SK-N-SH (cell line): Measurements from ENCODE around the gene TOM1L1.

ENCODE experiments used
- CTCF ChIP-seq: fragments of 200-600 bp; sonication (generic); IDR thresholded peaks from 2 replicates; pipeline ENCODE4 v1.6.1; 2017; ENCODE audit warnings: antibody characterized with exemption, mild to moderate bottlenecking, moderate library complexity
- EP300 ChIP-seq, 2 experiments: IDR thresholded peaks; 2 replicates each; pipeline versions ENCODE4 v1.4.0 to v1.6.1; 2012; ENCODE audit warnings: borderline replicate concordance in 1 of 2, low read depth in 1 of 2, low read length in 1 of 2
- EZH2phosphoT487 ChIP-seq: fragments of 200-600 bp; sonication (generic); IDR thresholded peaks from 2 replicates; pipeline ENCODE4 v1.6.1; 2017; ENCODE audit warnings: low read depth, mixed run types, mild to moderate bottlenecking, antibody characterized with exemption, moderate library complexity, borderline replicate concordance
- MEF2A ChIP-seq: IDR thresholded peaks from 2 replicates; pipeline ENCODE4 v1.4.0; 2012; ENCODE audit warnings: low read depth, borderline replicate concordance
- POLR2AphosphoS5 ChIP-seq: IDR thresholded peaks from 2 replicates; pipeline ENCODE4 v1.6.1; 2012; ENCODE audit warnings: low read depth, low read length
- RCOR1 ChIP-seq: fragments of 150-350 bp; IDR thresholded peaks from 2 replicates; pipeline ENCODE4 v1.6.1; 2017; ENCODE audit warnings: antibody characterized with exemption, low read length

DNA sequence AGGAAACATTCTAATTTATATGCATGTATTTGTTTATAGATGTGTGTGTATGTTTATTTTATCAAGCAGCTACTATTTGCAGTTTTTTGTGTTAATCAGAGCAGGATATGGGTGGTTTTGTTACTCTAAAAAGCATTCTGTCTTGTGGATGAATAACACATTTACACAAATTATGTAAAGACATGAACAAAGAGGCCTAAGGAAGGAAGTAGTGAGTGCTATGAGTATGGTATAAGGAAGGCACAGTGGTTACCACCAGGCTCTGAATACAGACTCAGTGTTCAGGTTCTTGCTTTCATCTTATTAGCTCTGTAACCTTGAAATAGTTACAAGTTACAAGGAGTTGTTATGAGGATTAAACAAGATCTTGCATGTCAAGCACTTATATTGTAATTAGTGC lies 101.8 kb downstream of the TOM1L1 start:
- TF ChIP-seq EP300 (IDR thresholded peaks at IDR 0.05; ENCODE audit: borderline replicate concordance in 1 of 2, low read depth in 1 of 2, low read length in 1 of 2) (no peak), CTCF (no peak), RCOR1 (no peak), EZH2phosphoT487 (no peak), MEF2A (no peak), POLR2AphosphoS5 (no peak)
